Mesendoderm (in vitro differentiated cells): ENCODE measurements around the gene TCL1A. TPM values are rescaled to one million over a fixed set of nuclear protein-coding genes. Genes with fewer than 3 reads are reported as not detected.

ENCODE experiments used
- DNase-seq: peaks from one replicate; pipeline ENCODE4 v3.0.0; 2013
- H2AK5ac ChIP-seq: 2 replicates; pipeline ENCODE4 v1.6.1; 2013; ENCODE audit warnings: low read length, inconsistent platforms
- H2BK120ac ChIP-seq: 2 replicates; pipeline ENCODE4 v1.6.1; 2013; ENCODE audit warnings: low read depth, mild to moderate bottlenecking, low read length, moderate library complexity, mixed read lengths
- H2BK15ac ChIP-seq: replicated peaks from 2 replicates; pipeline ENCODE4 v1.6.1; 2013; ENCODE audit warnings: low read depth, mild to moderate bottlenecking, moderate library complexity
- H2BK5ac ChIP-seq: 2 replicates; pipeline ENCODE4 v1.6.1; 2013; ENCODE audit warnings: low read length, inconsistent platforms
- H3K18ac ChIP-seq: 2 replicates; pipeline ENCODE4 v1.6.1; 2013; ENCODE audit warnings: mild to moderate bottlenecking, low read length, mixed read lengths
- H3K23ac ChIP-seq: one replicate; pipeline ENCODE4 v1.6.1; 2013; ENCODE audit warnings: low read length
- H3K27ac ChIP-seq: 2 replicates; pipeline ENCODE4 v1.5.1; 2013; ENCODE audit warnings: low read depth, mild to moderate bottlenecking, inconsistent platforms, low read length, moderate library complexity
- H3K27me3 ChIP-seq: 2 replicates; pipeline ENCODE4 v1.6.1; 2013; ENCODE audit warnings: low read length, control low read depth, mild to moderate bottlenecking, inconsistent platforms; ENCODE audit not compliant: insufficient read depth, poor library complexity
- H3K36me3 ChIP-seq: 2 replicates; pipeline ENCODE4 v1.6.1; 2013; ENCODE audit warnings: low read length, inconsistent platforms; ENCODE audit not compliant: control insufficient read depth, insufficient read depth
- H3K4ac ChIP-seq: one replicate; pipeline ENCODE4 v1.6.1; 2013; ENCODE audit warnings: low read depth, mild to moderate bottlenecking, low read length, moderate library complexity
- H3K4me1 ChIP-seq: 2 replicates; pipeline ENCODE4 v1.6.1; 2013; ENCODE audit warnings: low read depth, low read length, inconsistent platforms; ENCODE audit not compliant: control insufficient read depth
- H3K4me2 ChIP-seq: 2 replicates; pipeline ENCODE4 v1.6.1; 2013; ENCODE audit warnings: low read length
- H3K4me3 ChIP-seq: 2 replicates; pipeline ENCODE4 v1.5.1; 2013; ENCODE audit warnings: mild to moderate bottlenecking, low read length
- H3K56ac ChIP-seq: one replicate; pipeline ENCODE4 v1.6.1; 2013; ENCODE audit warnings: low read length
- H3K79me1 ChIP-seq: 2 replicates; pipeline ENCODE4 v1.6.1; 2013; ENCODE audit warnings: low read length, inconsistent platforms
- H3K79me2 ChIP-seq: 2 replicates; pipeline ENCODE4 v1.6.1; 2013; ENCODE audit warnings: mild to moderate bottlenecking, low read length; ENCODE audit not compliant: control insufficient read depth, insufficient read depth
- H3K9ac ChIP-seq: 2 replicates; pipeline ENCODE4 v1.6.1; 2013; ENCODE audit warnings: low read length, inconsistent platforms
- H4K5ac ChIP-seq: one replicate; pipeline ENCODE4 v1.6.1; 2013; ENCODE audit warnings: low read length
- H4K8ac ChIP-seq: one replicate; pipeline ENCODE4 v1.6.1; 2013; ENCODE audit warnings: low read depth, mild to moderate bottlenecking, control low read depth, low read length, moderate library complexity
- WGBS: extraction: QIAGEN DNeasy Blood & Tissue Kit; methylation state at CpG from one replicate; pipeline ENCODE4 v1.1.7; 2013; ENCODE audit warnings: low lambda C conversion rate, missing lambda C conversion rate; ENCODE audit not compliant: insufficient coverage; ENCODE audit errors: extremely low coverage; 5-methylcytosine and 5-hydroxymethylcytosine counted together
- small RNA-seq: library from polyadenylated mRNA; stranded (forward); fragments of <200 nt; extraction: miRNeasy Mini kit (QIAGEN cat#:217004); gene quantifications from one replicate; pipeline ENCODE3, GENCODE V24; 2013; ENCODE audit not compliant: insufficient read depth

TCL1A gene

GRCh38 chr14:95663226-95663797 lies 50.6 kb downstream of the TCL1A start:
- Histone ChIP-seq H2AK5ac (no peak overlapping the region), H3K4ac (no peak overlapping the region), H3K18ac (peak overlapping the region; percentile 2), H4K5ac (no peak overlapping the region), H3K4me3 (no peak overlapping the region), H2BK120ac (no peak overlapping the region), H2BK15ac (no peak overlapping the region), H3K79me1 (no peaks in the 10 kb centered on the region), H3K27me3 (no peaks in the 10 kb centered on the region), H3K79me2 (no peaks in the 10 kb centered on the region), H2BK5ac (no peak overlapping the region), H3K27ac (no peak overlapping the region), H3K4me2 (no peak overlapping the region), H3K23ac (no peak overlapping the region), H3K9ac (no peak overlapping the region), H3K56ac (peak overlapping the region; percentile 12), H3K4me1 (peaks cover 21% of the 10 kb centered on the region), H4K8ac (no peak overlapping the region), H3K36me3 (no peaks in the 10 kb centered on the region)
- DNase-seq: no peak
- no CpG with 5 or more reads among the region's 5 CpGs for WGBS

- no peak overlapping the region for H3K27ac ChIP-seq
- WGBS: no CpG with 5 or more reads among the region's 4 CpGs
- H3K23ac ChIP-seq: no peak overlapping the region
- H2BK120ac ChIP-seq: no peak overlapping the region
- H3K79me2 ChIP-seq: no peaks in the 10 kb centered on the region
- H3K56ac ChIP-seq: peak overlapping the region; percentile 12
- H3K79me1 ChIP-seq: no peaks in the 10 kb centered on the region
- H4K8ac ChIP-seq: no peak overlapping the region
- no peak overlapping the region for H2BK15ac ChIP-seq
- H3K4ac ChIP-seq: no peak overlapping the region
- no peaks in the 10 kb centered on the region for H3K27me3 ChIP-seq
- peaks cover 21% of the 10 kb centered on the region for H3K4me1 ChIP-seq
- no peak overlapping the region for H3K9ac ChIP-seq
- no peak overlapping the region for H3K4me2 ChIP-seq
- no peaks in the 10 kb centered on the region for H3K36me3 ChIP-seq
- H2AK5ac ChIP-seq: no peak overlapping the region
- H2BK5ac ChIP-seq: no peak overlapping the region
- H3K18ac ChIP-seq: no peak overlapping the region
- no peak overlapping the region for H4K5ac ChIP-seq
- peak; percentile 85 for DNase-seq
- no peak overlapping the region for H3K4me3 ChIP-seq
Measured at GRCh38 chr14:95662376-95663186, 51.3 kb downstream of the TCL1A start.

GRCh38 chr14:95660651-95661515 lies 53.0 kb downstream of the TCL1A start:
- Histone ChIP-seq H2BK15ac (no peak overlapping the region), H3K9ac (peak overlapping the region; percentile 23), H2BK5ac (peak overlapping the region; percentile 13), H3K27me3 (no peaks in the 10 kb centered on the region), H4K5ac (peak overlapping the region; percentile 18), H3K18ac (no peak overlapping the region), H3K23ac (peak overlapping the region; percentile 1), H3K4me2 (no peak overlapping the region), H3K36me3 (no peaks in the 10 kb centered on the region), H2AK5ac (peak overlapping the region; percentile 7), H2BK120ac (no peak overlapping the region), H3K79me2 (no peaks in the 10 kb centered on the region), H3K79me1 (no peaks in the 10 kb centered on the region), H3K4me3 (no peak overlapping the region), H3K56ac (peak overlapping the region; percentile 51), H3K27ac (no peak overlapping the region), H4K8ac (no peak overlapping the region), H3K4me1 (peaks cover 15% of the 10 kb centered on the region), H3K4ac (no peak overlapping the region)
- WGBS: no CpG with 5 or more reads among the region's 13 CpGs
- peak; percentile 55 for DNase-seq

DNA sequence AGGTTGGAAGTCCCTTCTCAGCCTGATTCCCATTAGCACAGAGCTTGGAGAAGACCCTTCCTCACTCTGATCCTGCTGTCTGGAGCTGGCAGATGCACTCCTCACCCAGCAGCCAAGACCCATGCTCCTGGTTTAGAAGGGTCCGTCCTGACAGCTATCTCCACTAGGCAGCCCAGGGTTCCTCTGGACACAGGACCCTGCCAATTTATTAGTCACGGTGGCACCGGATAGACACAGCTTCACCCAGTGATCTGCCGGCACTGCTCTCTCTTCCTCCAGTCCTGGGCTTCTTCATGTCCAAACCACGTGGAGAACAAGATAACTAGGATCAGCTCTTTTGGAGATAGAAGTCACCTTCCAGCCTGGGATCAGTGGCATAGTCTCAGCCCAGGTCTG lies 53.9 kb downstream of the TCL1A start:
- Histone ChIP-seq H3K4me3 (no peak overlapping the region), H3K4ac (no peak overlapping the region), H3K79me2 (no peaks in the 10 kb centered on the region), H2AK5ac (no peak overlapping the region), H2BK5ac (no peak overlapping the region), H4K5ac (no peak overlapping the region), H3K4me1 (peaks cover 15% of the 10 kb centered on the region), H2BK15ac (no peak overlapping the region), H3K4me2 (no peak overlapping the region), H3K27me3 (no peaks in the 10 kb centered on the region), H3K27ac (no peak overlapping the region), H3K56ac (peak overlapping the region; percentile 46), H3K18ac (no peak overlapping the region), H2BK120ac (no peak overlapping the region), H3K9ac (no peak overlapping the region), H3K23ac (no peak overlapping the region), H4K8ac (no peak overlapping the region), H3K79me1 (no peaks in the 10 kb centered on the region), H3K36me3 (no peaks in the 10 kb centered on the region)
- no peak for DNase-seq
- WGBS: no CpG with 5 or more reads among the region's 5 CpGs

Small RNA genes within 50 kb of the gene (small RNA-seq; reads per million reads assigned to genes)
- not detected for gene RF02193
